ENCODE measurements around the gene UBE2G1.
"Not testable (repeated sequence)": the region's sequence is repeated elsewhere in the genome, so short reads cannot be mapped to it uniquely, and the experiment has no call there.

The UBE2G1 gene

DNA sequence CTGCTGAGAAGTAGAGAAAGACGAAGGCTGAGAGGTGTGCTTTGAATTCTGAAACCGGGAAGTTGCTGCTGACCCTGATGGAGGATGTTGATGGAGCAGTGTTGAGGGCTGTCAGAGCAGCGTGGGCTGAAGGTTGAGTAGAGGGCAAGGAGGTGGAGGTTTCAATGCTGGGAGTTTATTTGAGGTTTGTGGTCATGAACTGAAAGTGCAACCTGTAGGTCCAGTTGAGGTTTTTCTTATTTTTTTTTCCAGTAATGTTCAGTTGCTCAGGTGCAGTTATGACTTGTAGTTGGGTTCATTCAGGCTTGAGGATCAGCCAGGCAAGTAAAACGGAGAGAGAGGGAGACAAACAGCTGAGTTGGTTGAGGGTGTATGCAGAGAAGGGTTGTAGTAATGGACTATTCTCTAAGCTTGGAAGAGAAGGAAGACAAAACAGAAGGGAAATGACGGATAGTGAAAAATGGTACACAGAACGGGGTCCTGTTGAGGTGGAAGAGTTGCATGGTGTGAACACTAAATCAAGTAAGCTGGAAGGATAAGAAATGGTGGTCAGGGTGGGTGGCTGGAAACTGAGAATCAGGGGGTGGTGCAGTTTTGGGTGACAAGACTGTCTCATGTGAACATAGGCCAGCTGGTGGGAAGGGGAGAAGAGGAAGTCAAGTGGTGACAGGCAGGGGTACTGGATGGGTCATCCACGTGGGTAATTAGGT lies 8.7 kb upstream of the UBE2G1 start:
- DNase-seq = peak; percentile 26

DNA sequence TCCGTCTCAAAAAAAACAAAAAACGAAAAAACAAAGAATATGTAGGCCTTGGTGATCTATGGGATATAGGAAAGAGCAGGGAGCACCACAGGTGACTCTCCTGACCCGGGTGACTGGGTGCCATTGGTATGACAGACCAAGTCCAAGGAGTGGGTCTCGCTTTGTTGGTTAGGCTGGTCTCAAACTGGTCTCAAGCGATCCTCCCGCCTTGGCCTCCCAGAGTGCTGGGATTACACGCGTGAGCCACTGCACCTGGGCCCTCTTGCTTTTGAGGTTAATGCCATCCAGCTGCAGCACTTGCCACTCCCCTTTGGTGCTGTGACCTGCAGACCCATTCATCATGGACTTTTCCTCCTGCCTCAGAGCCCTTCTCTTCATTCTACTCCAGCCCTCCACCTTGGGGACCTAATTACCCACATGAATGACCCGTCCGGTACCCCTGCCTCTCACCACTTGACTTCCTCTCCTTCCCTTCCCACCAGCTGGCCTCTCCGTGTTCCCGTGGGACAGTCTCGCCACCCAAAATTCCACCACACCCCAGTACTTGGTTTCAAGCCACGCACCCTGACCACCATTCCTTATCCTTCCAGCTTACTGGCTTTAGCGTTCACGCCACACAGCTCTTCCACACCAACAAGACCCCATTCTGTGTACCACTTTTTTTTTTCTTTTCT lies 3.2 kb upstream of the UBE2G1 start:
- DNase-seq = no peak

DNA sequence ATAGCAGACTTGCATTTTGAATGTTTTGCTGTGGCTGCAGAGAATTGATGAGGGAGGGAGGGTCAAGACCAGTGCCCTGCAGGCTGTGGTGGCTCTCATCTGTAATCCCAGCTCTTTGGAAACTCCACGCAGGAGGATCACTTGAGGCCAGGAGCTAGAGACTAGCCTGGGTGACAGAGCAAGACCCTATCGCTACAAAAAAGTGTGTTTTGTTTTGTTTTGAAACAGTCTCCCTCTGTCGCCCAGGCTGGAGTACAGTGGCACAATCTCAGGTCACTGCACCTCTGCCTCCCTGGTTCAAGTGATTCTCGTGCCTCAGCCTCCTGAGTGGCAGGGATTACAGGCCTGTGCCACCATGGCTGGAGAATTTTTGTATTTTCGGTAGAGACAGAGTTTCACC lies 1.9 kb upstream of the UBE2G1 start:
- no peak for DNase-seq

DNA sequence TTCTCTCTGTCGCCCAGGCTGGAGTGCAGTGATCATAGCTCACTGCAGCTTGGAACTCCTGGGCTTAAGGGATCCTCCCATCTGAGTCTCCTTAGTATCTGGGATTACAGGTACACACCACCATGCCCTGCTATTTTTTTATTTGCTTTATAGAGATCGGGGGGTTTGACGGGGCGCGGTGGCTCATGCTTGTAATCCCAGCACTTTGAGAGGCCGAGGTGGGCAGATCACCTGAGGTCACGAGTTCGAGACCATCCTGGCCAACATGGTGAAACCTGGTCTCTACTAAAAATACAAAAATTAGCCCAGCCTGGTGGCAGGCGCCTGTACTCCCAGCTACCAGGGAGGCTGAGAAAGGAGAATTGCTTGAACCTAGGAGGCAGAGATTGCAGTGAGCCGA lies 702 bp upstream of the UBE2G1 start:
- not testable (repeated sequence) for DNase-seq

DNA sequence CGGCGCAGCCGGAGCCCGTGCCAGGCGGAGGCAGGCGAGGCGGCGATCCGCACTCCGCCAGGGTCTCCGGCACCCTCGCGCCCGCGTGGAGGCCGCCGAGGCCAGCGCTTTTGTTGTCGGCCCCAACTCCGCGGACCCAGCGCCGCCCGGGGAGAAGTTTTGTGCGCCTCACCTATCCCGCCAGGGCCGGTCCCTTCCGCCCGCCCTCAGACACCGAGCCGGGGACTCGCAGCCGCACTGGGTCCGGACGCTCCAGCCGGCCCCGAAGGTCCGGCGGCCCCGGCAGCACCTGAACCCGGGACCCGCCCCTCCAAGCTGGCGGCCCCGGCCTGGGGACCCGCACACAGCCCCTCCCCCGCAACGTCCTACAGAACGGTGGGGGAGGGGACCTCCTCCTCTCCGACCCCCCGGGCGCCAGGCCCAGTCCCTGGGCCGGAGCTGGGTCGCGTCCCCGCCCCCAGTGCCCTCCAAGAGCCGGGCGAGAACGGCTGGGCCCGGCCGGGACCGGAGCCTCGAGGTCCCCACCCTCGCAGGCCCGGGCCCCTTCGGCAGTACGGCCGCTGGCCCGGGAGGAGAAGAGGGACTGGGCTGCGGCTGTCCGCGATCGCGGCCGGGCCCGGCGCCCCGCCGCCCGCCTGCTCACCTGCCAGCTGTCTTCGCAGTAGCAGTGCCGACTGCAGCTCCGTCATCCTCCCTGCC lies 698 bp downstream of the UBE2G1 start:
- DNase-seq = no peak

DNA sequence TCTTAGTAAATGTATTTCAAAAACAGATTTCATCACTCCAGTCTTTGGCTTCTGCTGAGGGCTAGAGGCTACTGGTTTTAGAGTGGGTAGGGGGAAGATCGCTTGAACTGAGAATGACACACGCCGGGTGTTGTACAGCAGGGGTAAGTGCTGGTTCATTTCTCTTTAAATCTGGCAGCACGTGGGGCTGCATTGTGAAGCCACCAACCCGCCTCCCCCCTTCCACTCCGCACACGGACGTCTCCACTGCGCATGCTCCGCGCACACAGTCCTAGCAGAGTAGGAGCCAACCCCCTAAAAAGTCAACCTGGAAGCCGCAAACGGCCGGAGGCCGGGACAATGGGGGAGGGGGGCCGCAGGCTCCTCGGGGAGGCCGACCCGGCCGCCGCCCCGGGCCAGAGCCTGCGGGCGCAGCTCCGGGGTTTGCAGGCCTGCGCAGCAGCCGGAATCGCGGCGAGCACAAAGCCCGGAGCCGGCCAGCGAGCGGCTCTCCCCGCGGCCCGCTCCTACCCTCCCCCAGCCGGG lies 1.3 kb downstream of the UBE2G1 start:
- peak; percentile 92 for DNase-seq

GRCh38 chr17:4364622-4365041 lies 1.8 kb downstream of the UBE2G1 start:
- DNase-seq = no peak

GRCh38 chr17:4362141-4362540 lies 4.3 kb downstream of the UBE2G1 start:
- no peak for DNase-seq

- no peak for DNase-seq
These were observed 8.3 kb downstream of the UBE2G1 start for GRCh38 chr17:4358154-4358553.

- no peak for DNase-seq
These were observed 8.8 kb downstream of the UBE2G1 start for GRCh38 chr17:4357671-4358070.

DNA sequence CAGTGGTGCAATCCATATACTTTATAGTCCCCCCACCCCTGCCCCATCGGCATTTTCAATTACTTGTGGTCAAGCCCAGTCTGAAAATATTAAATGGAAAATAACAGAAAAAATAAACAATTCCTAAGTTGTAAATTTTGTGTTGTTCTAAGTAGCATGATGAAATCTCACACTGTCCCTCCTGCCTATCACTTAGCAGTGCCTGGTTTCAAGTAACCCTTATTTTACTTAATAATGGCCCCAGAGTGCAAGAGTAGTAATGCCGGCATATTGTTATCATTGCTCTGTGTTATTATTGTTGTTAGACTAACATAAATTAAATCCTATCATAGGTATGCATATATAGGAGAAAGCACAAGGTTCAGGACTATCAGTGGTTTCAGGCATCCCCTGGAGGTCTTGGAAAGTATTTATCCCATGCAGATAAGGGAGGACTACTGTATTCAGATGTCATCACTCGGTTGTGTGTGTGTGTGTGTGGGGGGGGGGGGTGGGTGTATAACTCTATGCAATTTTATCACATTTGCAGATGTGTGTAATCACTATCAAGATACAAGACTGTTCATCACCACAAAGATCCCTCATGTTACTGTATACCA lies 9.3 kb downstream of the UBE2G1 start:
- no peak for DNase-seq

DNA sequence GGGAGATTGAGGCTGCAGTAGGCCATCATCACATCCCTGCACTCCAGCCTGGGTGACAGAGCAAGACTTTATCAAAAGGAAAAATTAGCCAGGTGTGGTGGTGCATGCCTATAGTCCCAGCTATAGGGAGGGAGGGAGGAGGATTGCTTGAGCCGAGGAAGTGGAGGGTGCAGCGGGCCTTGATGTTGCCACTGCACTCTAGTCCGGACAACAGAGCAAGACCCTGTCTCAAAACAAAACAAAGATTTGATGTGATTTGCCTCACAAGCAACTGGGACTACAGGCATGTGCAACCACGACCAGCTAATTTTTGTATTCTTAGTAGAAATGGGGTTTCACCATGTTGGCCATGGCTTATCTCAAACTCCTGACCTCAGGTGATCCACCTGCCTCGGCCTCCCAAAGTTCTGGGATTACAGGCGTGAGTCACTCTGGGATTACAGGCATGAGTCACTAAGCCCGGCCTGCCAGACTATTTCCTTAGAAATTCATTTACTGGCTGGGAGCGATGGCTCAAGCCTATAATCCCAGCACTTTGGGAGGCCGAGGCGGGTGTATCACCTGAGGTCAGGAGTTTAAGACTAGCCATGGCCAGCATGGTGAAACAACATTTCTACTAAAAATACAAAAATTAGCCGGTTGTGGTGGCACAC lies 11.5 kb downstream of the UBE2G1 start:
- no peak for DNase-seq

DNA sequence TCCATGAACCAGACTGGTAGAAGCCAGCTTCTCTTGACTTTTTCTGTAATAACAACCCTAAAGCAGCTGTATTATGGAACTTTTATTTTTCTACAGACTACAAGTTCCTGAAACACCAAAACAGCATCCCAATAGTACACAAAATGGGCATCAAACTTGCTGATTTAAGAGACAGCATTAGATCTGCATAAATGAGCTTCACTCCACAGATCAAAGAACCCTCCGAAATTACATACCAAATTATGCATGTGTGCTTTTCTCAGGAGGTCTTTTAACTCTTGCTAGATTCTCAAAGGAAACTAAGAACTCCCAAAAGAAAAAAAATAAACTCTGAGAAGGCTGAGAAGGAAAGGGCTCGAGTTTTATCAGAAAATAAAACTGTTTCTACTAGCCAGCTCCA lies 12.3 kb downstream of the UBE2G1 start:
- no peak for DNase-seq

GRCh38 chr17:4350214-4350613 lies 16.3 kb downstream of the UBE2G1 start:
- not testable (repeated sequence) for DNase-seq

DNA sequence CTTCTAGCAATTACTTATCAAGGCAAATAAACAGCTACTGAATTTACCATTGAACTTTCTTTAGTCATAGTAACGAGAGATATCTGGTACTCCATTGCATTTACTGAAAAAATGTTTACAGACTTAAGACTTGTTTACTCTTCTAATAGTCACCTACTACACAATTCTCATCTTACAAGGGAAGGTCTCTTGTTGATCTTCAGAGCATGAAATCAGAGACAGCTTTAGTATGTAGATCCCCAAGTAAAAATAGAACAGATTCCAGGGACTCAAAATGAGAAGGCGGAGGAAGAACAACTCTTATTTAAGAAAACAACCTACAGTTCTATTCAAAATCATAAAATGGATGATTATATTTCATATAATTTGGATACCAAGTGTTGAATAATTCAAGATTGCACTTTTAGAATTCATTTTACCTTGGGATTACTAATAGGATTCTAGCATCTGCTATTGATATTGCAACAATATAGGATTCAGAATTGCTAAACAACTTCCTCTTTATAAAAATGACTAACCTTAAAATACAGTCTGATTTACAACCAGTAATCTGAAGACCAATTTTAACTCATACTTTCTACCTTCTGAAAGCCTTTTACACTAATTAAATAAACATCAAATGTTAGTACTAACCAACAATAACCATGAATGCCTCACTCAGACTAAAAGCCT lies 20.8 kb downstream of the UBE2G1 start:
- no peak for DNase-seq

DNA sequence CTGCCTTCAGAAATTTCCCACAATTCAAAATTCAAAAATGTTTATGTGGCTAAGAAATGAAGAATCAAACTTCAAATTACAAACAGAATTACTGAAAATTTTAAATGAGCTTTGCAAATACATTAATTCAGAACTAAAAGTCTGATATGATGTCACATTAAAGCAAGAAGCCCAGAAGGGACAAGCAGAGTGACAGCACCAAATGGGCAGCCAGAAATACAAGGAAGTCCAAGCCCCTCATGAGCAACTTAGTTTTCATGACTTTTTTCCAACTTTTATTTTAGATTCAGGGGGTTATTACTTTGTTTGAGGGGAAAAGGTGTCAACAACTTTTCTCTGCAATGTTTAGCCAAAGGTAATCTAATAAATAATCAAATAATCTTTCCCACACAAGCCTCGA lies 21.5 kb downstream of the UBE2G1 start:
- DNase-seq = no peak

DNA sequence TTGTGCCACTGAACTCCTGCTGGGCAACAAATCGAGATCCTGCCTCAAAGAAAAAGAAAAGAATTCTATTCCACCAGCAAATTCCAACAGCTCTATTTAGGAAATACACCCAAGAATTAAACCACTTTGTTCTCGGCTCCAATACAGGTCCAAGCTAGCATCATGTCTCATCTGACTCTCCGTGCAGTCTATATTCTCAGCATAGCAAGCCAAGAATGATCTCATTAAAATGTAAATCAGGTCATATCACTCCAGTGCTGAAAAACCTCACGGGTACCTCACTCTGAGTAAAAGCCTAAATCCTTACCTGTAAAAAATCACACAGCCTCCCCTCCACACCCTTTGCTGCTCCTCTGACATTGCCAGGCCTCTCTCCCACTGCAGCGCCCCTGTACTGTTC lies 23.9 kb downstream of the UBE2G1 start:
- DNase-seq = no peak

- no peak for DNase-seq
These were observed 24.9 kb downstream of the UBE2G1 start for GRCh38 chr17:4341616-4341977.

GRCh38 chr17:4340914-4341615 lies 25.4 kb downstream of the UBE2G1 start:
- DNase-seq = no peak

DNA sequence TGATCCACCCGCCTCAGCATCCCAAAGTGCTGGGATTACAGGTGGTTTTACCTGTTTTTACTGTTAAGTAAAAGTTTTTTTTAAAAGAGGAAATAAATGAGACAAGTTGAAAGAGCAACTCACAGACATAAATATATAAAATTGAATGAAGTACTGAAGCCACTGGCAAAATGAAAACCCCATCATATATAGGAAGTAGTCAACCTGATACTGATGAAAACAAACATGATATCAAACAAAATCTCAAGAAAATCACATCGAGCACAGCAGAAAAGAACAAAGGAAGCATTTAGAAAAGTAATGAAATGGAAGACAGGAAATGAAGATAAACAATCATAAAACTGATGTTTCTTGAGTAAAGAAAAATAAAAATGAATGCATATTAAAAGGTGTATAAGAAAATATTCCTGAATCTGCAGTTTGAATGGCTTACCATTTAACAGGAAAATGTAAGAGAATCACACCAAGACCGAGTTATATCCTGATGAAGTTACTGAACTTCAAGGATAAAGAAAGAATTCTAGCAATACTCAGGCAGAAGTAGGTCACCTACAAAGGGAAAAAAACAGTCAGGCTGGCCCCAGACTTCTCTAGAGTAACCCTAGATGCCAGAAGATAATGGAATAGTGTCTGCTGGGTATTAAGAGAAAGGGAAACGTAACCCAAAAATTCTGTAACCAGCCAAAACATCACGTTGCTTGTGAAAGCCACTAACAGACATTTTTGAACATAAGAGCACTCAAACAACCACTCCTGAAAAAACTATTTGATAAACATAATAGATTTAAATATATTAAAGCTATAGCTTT lies 31.5 kb downstream of the UBE2G1 start:
- no peak for DNase-seq

GRCh38 chr17:4334332-4334731 lies 32.1 kb downstream of the UBE2G1 start:
- DNase-seq = no peak
